GM12875 (cell line): ENCODE results near the gene CDH15.

Experiments used
- H3K4me3 ChIP-seq: one replicate; pipeline ENCODE4 v1.5.1; 2011; ENCODE audit warnings: low read depth, low read length, control low read depth
- TF ChIP-seq, protein P1 (sequence below): IDR thresholded peaks from 2 replicates; pipeline ENCODE4 v1.5.1; 2011; ENCODE audit warnings: low read depth, mild to moderate bottlenecking, control low read depth, inconsistent platforms, low read length, moderate library complexity, borderline replicate concordance; ENCODE audit not compliant: insufficient read depth

The CDH15 gene

DNA sequence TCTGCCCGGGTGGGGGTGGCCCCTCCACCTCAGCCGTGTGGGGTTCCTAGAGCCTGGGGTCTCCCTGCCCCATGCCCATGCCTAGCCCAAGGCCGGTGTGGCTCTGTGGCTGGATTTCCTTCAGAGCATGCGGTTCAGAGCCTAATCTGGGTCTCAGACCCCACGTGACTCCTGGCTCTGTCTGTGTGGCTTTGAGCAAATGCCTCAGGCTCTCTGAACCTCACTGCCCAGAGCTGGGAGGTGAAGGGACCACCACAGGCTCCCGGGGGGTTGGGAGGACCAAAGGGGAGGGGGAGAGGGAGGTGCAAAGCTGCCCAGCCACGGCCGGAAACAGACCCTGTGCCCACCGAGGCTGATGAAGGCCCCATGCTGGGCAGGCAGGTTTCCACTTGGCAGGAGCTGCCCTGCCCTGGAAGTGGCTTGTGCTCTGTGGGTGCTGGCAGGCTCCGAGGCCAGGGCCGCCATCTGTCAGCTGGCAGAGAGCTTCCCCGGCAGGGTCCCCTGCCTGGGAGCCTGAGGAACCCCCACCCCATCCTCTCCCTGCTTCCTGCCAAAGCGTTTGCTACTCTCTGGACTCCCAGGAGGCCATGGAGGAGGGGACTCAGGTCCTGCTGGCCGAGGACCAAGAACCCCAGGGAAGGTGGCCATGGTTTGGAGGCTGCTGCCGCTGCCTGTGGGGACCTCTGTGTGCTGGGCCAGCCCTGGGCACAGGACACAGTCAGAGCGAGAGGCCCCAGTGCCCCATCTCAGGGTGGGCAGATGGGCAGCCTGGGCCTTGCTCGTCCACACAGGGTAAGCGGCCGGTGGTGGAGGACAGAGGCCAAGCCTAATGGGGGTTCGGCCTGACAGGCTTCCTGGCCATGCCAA is 4.0 kb downstream of the CDH15 start:
- TF ChIP-seq, protein P1, sequence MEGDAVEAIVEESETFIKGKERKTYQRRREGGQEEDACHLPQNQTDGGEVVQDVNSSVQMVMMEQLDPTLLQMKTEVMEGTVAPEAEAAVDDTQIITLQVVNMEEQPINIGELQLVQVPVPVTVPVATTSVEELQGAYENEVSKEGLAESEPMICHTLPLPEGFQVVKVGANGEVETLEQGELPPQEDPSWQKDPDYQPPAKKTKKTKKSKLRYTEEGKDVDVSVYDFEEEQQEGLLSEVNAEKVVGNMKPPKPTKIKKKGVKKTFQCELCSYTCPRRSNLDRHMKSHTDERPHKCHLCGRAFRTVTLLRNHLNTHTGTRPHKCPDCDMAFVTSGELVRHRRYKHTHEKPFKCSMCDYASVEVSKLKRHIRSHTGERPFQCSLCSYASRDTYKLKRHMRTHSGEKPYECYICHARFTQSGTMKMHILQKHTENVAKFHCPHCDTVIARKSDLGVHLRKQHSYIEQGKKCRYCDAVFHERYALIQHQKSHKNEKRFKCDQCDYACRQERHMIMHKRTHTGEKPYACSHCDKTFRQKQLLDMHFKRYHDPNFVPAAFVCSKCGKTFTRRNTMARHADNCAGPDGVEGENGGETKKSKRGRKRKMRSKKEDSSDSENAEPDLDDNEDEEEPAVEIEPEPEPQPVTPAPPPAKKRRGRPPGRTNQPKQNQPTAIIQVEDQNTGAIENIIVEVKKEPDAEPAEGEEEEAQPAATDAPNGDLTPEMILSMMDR = no peak
- H3K4me3 ChIP-seq = no peak overlapping the region

DNA sequence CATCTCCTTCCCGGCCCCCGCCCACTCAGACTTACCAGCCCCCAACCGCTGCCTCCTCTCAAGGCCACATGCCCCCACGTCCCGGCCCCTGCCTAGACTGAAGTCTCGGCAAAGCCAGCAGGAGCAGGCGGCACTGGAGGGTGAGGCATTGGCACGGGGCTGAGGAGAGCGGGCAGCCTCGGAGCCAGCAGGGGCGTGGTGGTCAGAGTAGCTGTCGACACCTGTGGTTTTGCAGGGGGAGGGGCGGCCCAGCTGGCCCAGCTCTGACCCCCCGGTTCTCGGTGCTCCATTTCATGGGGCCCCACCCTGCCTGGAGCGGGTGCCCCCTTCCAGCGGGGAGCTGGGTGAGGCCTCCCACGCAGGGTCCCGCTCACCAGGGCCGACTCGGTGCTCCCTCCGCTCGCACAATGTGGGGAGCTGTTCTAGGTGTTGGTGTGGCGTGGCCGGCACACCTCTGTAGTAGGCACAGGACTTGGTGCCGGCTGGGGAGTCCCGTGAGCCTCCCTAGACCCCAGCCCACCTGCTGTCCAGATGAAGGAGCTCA is 4.7 kb downstream of the CDH15 start:
- H3K4me3 ChIP-seq = no peak overlapping the region
- TF ChIP-seq, protein P1 = no peak

DNA sequence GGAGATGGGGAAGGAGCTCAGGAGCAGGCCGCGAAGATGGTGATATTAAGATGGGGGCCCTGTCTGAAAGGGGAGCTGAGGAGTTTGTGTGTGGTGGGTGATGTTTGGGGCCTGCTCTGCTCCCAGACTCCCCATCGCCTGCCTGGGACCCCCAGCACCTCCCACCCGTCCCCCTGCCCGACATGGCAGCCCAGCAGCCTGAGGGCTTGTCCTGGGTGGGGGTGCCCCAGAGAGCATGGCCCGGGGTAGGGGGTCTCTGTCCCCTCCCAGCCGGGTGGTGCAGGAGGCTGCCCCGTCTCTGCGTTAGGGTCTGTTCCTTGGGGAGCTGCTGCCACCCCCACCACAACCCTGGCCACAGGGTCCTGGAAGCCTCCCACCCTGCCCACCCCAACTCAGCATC is 5.2 kb downstream of the CDH15 start:
- TF ChIP-seq, protein P1 = no peak
- H3K4me3 ChIP-seq = no peak overlapping the region

DNA sequence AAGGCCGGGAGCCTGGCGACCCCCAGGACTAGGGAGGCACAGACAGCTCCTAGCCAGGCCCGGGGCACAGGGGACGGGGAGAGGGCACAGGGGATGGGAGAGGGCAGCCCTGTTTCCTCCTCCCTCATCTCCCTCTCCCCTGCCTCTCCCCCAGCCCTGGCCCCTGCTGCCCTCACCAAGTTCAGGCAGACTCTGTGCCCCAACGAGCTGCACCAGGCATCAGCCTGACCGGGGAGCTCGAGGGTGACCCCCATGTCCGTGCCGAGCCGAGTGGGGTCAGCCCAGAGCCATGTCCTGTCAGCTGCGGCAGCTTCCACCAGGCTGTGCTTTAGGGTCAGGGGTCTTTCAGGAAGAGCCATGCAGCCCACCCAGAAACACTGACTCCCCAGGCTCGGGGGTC is 6.0 kb downstream of the CDH15 start:
- H3K4me3 ChIP-seq = no peak overlapping the region
- TF ChIP-seq, protein P1 = no peak

DNA sequence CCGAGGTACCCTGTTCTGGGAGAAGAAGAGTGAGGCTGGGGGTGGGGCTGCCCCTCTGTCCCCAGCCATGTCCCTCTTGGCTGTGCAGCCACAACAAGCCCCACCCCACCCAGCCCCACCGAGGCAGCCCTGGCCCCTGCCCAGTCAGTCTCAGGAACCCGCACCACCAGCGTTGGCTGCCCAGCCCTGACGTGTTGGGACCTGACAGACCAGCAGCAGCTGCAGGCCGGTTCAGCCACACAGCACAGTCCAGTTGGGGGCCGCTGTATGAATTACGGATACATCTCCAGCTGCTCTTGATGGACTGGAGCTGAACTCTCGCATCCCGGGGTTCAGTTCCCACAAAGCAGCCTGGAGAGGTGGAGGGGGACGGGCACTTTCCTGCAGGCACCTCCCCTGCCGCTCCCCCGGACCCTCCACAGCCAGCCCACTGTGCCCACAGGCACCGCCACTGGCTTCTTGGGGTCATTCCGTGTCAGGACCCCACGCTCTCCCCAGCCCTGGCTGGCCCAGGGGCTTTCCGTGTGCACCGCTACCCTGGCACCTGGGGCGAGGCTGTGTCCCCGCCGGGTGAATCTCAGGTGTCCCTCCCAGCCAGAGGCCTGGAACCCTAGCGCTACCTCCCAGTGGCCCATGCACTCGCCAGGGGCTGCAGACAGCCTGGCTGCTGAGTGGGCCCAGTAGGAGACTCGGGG is 7.1 kb downstream of the CDH15 start:
- TF ChIP-seq, protein P1 = no peak
- H3K4me3 ChIP-seq = no peak overlapping the region

DNA sequence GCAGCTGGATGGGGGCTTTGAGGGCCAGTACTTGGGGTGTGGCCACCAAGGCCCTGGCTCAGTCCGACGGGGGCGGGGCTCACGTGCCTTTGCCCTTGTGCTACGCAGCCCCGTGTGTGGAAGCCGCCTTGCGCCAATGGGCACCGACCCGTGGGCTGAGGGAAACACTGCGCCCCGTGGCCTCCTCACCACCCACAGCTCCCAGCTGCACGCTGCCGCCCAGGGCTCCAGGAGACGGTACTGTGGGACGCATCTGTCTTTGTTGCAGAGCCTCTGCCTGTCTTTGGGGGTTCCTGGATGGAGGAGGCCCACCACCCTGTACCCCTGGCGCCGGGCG is 7.6 kb downstream of the CDH15 start:
- TF ChIP-seq, protein P1 = no peak
- H3K4me3 ChIP-seq = no peak overlapping the region
